ENCODE results near the gene NELL1. TPM values are rescaled to one million over a fixed set of nuclear protein-coding genes. Genes with fewer than 3 reads are reported as not detected.

The NELL1 gene
- total RNA-seq, 6 donors from 2014 or later, result 0.26 TPM; not detected in 5

DNA sequence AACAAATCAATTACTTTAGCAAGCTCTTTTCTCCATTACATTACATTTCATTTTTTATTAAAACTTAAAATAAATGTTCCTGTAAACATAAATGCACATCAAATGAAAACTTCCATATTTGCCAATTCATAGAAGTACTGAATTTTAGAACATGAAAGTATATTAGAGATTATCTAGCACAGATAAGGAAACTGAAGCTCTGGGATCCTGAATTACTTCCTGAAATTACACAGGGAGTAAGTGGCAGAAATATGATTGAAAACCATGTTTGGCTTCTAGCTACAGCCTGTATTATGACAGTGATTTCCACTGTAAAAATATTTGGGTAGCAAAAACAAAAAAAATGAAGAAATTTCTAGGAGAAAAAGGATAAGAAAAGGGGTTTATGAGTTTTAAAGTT lies 387.3 kb downstream of the NELL1 start:
- ATAC-seq (ENCODE audit: low FRiP score in 2 of 2) (no peak), DNase-seq (no peak)
- H3K27me3 ChIP-seq, result no peaks in the 10 kb centered on the region
- no peaks in the 10 kb centered on the region for H3K9me3 ChIP-seq
- H3K4me3 ChIP-seq, result no peak overlapping the region
- H3K36me3 ChIP-seq, result no peaks in the 10 kb centered on the region
- TF ChIP-seq POLR2A (IDR thresholded peaks at IDR 0.05), result no peak
- TF ChIP-seq POLR2AphosphoS5 (IDR thresholded peaks at IDR 0.05), result no peak
- TF ChIP-seq, protein P1, sequence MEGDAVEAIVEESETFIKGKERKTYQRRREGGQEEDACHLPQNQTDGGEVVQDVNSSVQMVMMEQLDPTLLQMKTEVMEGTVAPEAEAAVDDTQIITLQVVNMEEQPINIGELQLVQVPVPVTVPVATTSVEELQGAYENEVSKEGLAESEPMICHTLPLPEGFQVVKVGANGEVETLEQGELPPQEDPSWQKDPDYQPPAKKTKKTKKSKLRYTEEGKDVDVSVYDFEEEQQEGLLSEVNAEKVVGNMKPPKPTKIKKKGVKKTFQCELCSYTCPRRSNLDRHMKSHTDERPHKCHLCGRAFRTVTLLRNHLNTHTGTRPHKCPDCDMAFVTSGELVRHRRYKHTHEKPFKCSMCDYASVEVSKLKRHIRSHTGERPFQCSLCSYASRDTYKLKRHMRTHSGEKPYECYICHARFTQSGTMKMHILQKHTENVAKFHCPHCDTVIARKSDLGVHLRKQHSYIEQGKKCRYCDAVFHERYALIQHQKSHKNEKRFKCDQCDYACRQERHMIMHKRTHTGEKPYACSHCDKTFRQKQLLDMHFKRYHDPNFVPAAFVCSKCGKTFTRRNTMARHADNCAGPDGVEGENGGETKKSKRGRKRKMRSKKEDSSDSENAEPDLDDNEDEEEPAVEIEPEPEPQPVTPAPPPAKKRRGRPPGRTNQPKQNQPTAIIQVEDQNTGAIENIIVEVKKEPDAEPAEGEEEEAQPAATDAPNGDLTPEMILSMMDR (IDR thresholded peaks at IDR 0.05), result no peak
- no peak for TF ChIP-seq EP300 (IDR thresholded peaks at IDR 0.05)
- no peak overlapping the region for H3K27ac ChIP-seq
- no peaks in the 10 kb centered on the region for H3K4me1 ChIP-seq

DNA sequence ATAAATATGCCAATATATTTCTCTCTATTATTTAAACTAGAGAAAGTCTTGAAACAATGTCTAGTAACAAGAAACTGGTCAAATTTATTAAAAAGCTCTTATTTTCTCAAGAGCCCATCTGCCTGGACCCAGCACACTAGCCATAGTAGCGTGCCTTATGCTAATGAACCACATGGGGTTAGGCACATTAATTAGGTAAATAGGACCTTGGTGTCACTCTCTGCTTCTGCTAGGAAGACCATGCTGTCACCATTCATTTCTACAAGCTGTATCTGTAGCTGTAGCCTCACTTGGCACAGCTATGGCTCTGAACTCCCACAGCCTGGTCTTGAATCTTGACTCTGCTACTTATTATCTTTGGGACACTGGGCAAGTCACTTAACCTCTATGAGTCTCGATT lies 390.5 kb downstream of the NELL1 start:
- H3K27ac ChIP-seq, result no peak overlapping the region
- H3K4me1 ChIP-seq, result no peaks in the 10 kb centered on the region
- no peaks in the 10 kb centered on the region for H3K27me3 ChIP-seq
- H3K36me3 ChIP-seq, result no peaks in the 10 kb centered on the region
- no peaks in the 10 kb centered on the region for H3K9me3 ChIP-seq
- WGBS, 2 donors, result 63 to 66% methylated on average over 2 of the region's 2 CpGs
- ATAC-seq (ENCODE audit: low FRiP score in 2 of 2) (no peak), DNase-seq (no peak)
- no peak for TF ChIP-seq POLR2A (IDR thresholded peaks at IDR 0.05)
- no peak for TF ChIP-seq POLR2AphosphoS5 (IDR thresholded peaks at IDR 0.05)
- TF ChIP-seq, protein P1 (IDR thresholded peaks at IDR 0.05), result no peak
- TF ChIP-seq EP300 (IDR thresholded peaks at IDR 0.05), result no peak
- H3K4me3 ChIP-seq, result no peak overlapping the region

DNA sequence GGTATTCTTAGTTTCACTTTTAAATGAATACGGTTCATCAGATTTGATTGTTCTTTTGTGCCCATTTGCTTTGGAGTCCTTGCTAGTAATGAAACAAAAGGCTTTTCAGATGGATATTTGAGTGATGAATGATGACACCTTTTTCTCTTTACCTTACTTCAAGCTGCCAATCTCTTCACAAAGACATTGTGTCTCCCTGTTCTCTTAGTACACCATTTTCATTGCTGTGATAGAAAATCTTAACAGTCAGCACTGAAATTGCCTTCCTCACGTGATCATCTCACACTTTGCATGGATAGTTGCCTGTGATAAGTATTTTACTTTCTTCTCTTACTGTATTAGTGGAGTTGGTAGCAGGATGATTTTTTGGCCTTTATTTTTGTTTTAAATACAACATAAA lies 396.6 kb downstream of the NELL1 start:
- Histone ChIP-seq H3K4me1 (no peaks in the 10 kb centered on the region), H3K27me3 (no peaks in the 10 kb centered on the region), H3K9me3 (no peaks in the 10 kb centered on the region), H3K4me3 (no peak overlapping the region), H3K27ac (no peak overlapping the region), H3K36me3 (no peaks in the 10 kb centered on the region)
- ATAC-seq (ENCODE audit: low FRiP score in 2 of 2), result no peak
- WGBS, 2 donors, result 66 to 68% methylated on average over 2 of the region's 2 CpGs
- no peak for DNase-seq
- TF ChIP-seq, protein P1 (IDR thresholded peaks at IDR 0.05), result no peak
- TF ChIP-seq EP300 (IDR thresholded peaks at IDR 0.05) (no peak), POLR2AphosphoS5 (IDR thresholded peaks at IDR 0.05) (no peak), POLR2A (IDR thresholded peaks at IDR 0.05) (no peak)

DNA sequence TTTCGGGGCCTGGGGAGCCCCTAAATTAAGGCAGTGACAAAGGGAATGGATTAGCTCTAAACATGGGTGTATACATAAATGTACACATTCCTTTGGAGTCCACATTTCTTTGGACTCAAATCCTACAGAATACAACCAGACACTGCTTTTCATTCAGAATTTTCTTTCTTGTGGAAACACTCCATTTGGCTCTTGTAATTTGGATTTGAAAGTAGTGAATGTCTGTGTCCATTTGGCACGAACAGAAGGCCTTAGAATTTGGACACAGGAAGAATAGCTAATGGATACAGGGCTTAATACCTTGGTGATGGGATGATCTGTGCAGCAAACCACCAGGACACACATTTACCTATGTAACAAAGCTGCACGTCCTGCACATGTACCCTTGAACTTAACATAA lies 399.5 kb downstream of the NELL1 start:
- H3K36me3 ChIP-seq, result no peaks in the 10 kb centered on the region
- TF ChIP-seq, protein P1 (IDR thresholded peaks at IDR 0.05), result no peak
- no peak for TF ChIP-seq EP300 (IDR thresholded peaks at IDR 0.05)
- TF ChIP-seq POLR2AphosphoS5 (IDR thresholded peaks at IDR 0.05), result no peak
- no peak for TF ChIP-seq POLR2A (IDR thresholded peaks at IDR 0.05)
- ATAC-seq (ENCODE audit: low FRiP score in 2 of 2) (no peak), DNase-seq (no peak)
- H3K4me1 ChIP-seq, result no peaks in the 10 kb centered on the region
- 71 to 74% methylated on average over 3 of the region's 3 CpGs for WGBS, 2 donors
- H3K4me3 ChIP-seq, result no peak overlapping the region
- H3K27me3 ChIP-seq, result no peaks in the 10 kb centered on the region
- H3K9me3 ChIP-seq, result no peaks in the 10 kb centered on the region
- no peak overlapping the region for H3K27ac ChIP-seq

DNA sequence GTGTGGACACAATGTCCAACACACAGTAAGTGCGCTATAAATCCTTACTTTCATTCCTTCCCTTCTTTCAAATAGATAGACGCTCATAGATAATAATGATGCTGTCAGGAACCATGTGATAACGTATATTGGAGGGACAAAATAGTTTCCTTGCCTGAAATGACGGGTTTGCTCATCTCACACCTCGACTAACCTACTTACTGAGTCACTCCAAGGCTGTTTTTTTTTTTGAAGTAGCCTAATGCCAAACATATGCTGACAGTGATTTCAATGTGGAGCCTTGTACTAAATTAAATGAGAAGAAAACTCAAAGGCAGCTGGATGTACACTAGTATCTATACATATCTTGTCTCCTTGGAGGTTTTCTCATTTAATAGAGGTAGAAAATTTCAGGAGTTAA lies 400.5 kb downstream of the NELL1 start:
- Histone ChIP-seq H3K36me3 (no peaks in the 10 kb centered on the region), H3K4me3 (no peak overlapping the region), H3K9me3 (no peaks in the 10 kb centered on the region), H3K27ac (no peak overlapping the region), H3K27me3 (no peaks in the 10 kb centered on the region), H3K4me1 (no peaks in the 10 kb centered on the region)
- TF ChIP-seq, protein P1 (IDR thresholded peaks at IDR 0.05), result no peak
- TF ChIP-seq POLR2AphosphoS5 (IDR thresholded peaks at IDR 0.05) (no peak), POLR2A (IDR thresholded peaks at IDR 0.05) (no peak), EP300 (IDR thresholded peaks at IDR 0.05) (no peak)
- 53 to 69% methylated on average over 5 of the region's 5 CpGs for WGBS, 2 donors
- DNase-seq (no peak), ATAC-seq (ENCODE audit: low FRiP score in 2 of 2) (no peak)

All from upper lobe of left lung (tissue), 6 donors.